Endothelial cell (in vitro differentiated cells): ENCODE data around the gene ZNF79. TPM values are rescaled to one million over a fixed set of nuclear protein-coding genes. Genes with fewer than 3 reads are reported as not detected.

Source experiments
- DNase-seq: peaks from one replicate; pipeline ENCODE4 v3.0.0; 2021; ENCODE audit warnings: low spot score
- H3K27ac Mint-ChIP-seq: one replicate; pipeline ENCODE4 v1.8.0; 2021; ENCODE audit warnings: mixed read lengths, inconsistent platforms; ENCODE audit not compliant: unreplicated experiment
- H3K27me3 Mint-ChIP-seq: one replicate; pipeline ENCODE4 v1.8.0; 2021; ENCODE audit warnings: mild to moderate bottlenecking, moderate library complexity, mixed read lengths, inconsistent platforms; ENCODE audit not compliant: unreplicated experiment
- H3K36me3 Mint-ChIP-seq: one replicate; pipeline ENCODE4 v1.8.0; 2021; ENCODE audit warnings: mild to moderate bottlenecking, low read depth, mixed read lengths, inconsistent platforms; ENCODE audit not compliant: unreplicated experiment
- H3K4me1 Mint-ChIP-seq: one replicate; pipeline ENCODE4 v1.8.0; 2021; ENCODE audit warnings: mild to moderate bottlenecking, mixed read lengths, inconsistent platforms; ENCODE audit not compliant: unreplicated experiment
- H3K4me3 Mint-ChIP-seq: one replicate; pipeline ENCODE4 v1.8.0; 2021; ENCODE audit warnings: mild to moderate bottlenecking, mixed read lengths, inconsistent platforms; ENCODE audit not compliant: unreplicated experiment
- H3K9me3 Mint-ChIP-seq: one replicate; pipeline ENCODE4 v1.8.0; 2021; ENCODE audit warnings: mixed read lengths, inconsistent platforms; ENCODE audit not compliant: unreplicated experiment
- CTCF ChIP-seq: fragments of 200-600 bp; sonication (generic); IDR thresholded peaks from one replicate; pipeline ENCODE4 v1.5.0; 2021; ENCODE audit warnings: antibody characterized with exemption; ENCODE audit not compliant: unreplicated experiment
- total RNA-seq: library from RNA; stranded (reverse); fragmentation: NEBNext Ultra II Directional; extraction: Animal tissue kit (Norgen Biotek cat#: 25700); gene quantifications from one replicate; pipeline ENCODE4 v1.2.1, GENCODE V29; 2021; ENCODE audit not compliant: unreplicated experiment

ZNF79 gene
- total RNA-seq, 1 donor from 2014 or later, result 12.6 TPM

DNA sequence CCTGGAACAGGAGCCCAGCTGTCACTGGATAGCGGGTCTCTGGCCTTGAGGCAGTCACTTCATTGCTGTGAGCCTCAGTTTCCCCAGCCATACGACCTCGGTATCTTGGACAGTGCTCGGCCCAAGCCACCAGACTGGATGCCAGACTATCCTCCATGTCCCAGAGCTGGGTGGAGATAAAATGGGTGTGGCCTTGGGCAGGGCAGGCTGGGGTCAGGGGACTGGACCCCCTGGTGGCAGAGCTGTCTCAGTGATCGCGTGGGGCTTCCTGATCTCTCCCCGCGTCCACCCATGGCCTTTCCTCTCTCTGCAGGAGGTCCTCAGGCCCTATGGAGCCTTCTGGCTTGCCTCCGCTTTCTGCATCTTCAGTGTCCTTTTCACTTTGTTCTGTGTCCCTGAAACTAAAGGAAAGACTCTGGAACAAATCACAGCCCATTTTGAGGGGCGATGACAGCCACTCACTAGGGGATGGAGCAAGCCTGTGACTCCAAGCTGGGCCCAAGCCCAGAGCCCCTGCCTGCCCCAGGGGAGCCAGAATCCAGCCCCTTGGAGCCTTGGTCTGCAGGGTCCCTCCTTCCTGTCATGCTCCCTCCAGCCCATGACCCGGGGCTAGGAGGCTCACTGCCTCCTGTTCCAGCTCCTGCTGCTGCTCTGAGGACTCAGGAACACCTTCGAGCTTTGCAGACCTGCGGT, 17.2 kb upstream of the ZNF79 start:
- TF ChIP-seq CTCF, result no peak
- H3K36me3 Mint-ChIP-seq, result peaks cover 6% of the 10 kb centered on the region
- no peak overlapping the region for H3K27ac Mint-ChIP-seq
- DNase-seq, result no peak
- H3K9me3 Mint-ChIP-seq, result no peaks in the 10 kb centered on the region
- peaks cover 6% of the 10 kb centered on the region for H3K4me1 Mint-ChIP-seq
- no peak overlapping the region for H3K4me3 Mint-ChIP-seq
- peaks cover 2% of the 10 kb centered on the region for H3K27me3 Mint-ChIP-seq

GRCh38 chr9:127407492-127407843, 16.7 kb upstream of the ZNF79 start:
- H3K27ac Mint-ChIP-seq, result no peak overlapping the region
- H3K9me3 Mint-ChIP-seq, result no peaks in the 10 kb centered on the region

DNA sequence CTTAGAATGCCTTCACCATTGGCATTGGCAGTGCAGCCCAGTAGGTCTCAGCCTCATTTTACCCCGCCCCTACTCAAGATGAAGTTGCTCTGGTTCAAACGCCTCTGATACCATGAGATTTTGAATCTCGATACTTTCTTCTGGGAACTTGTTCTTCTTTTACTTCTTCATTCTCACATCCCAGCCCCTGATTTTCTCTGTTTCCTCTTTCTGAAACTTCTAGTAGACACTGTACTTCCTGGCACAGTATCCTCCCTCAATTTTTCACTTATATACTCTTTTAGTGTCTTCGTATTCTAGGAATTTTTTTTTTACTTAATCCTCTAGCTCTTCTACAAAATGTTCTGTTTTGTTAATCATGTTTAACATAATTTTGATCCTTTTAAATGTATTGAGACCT, 13.1 kb upstream of the ZNF79 start:
- no peak for TF ChIP-seq CTCF
- H3K9me3 Mint-ChIP-seq, result no peaks in the 10 kb centered on the region
- no peak overlapping the region for H3K4me3 Mint-ChIP-seq
- peaks cover 2% of the 10 kb centered on the region for H3K27me3 Mint-ChIP-seq
- H3K36me3 Mint-ChIP-seq, result peaks cover 3% of the 10 kb centered on the region
- no peak overlapping the region for H3K27ac Mint-ChIP-seq
- peaks cover 8% of the 10 kb centered on the region for H3K4me1 Mint-ChIP-seq
- DNase-seq, result no peak

More at GRCh38 chr9:127407492-127407843, 16.7 kb upstream of the ZNF79 start:
- DNase-seq, result no peak
- H3K4me1 Mint-ChIP-seq, result peaks cover 8% of the 10 kb centered on the region
- TF ChIP-seq CTCF, result no peak
- H3K27me3 Mint-ChIP-seq, result peaks cover 2% of the 10 kb centered on the region
- H3K36me3 Mint-ChIP-seq, result peaks cover 6% of the 10 kb centered on the region
- no peak overlapping the region for H3K4me3 Mint-ChIP-seq

DNA sequence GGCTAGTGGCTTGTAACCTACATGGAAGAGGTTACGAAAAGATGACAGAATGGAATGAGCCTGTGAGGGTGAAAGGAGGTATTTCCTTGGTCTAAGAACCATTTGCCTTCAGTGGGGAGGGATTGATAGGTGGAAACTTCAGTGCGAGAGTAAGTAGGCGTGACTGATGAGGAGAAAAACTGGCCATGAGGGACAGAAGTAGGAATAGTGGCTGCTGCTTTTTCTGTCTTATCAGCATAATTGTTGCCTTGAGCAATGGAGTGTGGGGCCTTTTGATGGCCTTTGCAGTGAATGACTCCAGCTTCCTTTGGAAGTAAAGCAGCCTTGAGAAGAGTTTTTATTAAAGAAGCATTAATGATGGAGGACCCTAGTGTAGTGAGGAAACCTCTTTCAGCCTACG, 9.0 kb upstream of the ZNF79 start:
- no peaks in the 10 kb centered on the region for H3K9me3 Mint-ChIP-seq
- peaks cover 2% of the 10 kb centered on the region for H3K27me3 Mint-ChIP-seq
- TF ChIP-seq CTCF, result no peak
- no peaks in the 10 kb centered on the region for H3K36me3 Mint-ChIP-seq
- no peak overlapping the region for H3K4me3 Mint-ChIP-seq
- peaks cover 13% of the 10 kb centered on the region for H3K4me1 Mint-ChIP-seq
- no peak overlapping the region for H3K27ac Mint-ChIP-seq
- no peak for DNase-seq

DNA sequence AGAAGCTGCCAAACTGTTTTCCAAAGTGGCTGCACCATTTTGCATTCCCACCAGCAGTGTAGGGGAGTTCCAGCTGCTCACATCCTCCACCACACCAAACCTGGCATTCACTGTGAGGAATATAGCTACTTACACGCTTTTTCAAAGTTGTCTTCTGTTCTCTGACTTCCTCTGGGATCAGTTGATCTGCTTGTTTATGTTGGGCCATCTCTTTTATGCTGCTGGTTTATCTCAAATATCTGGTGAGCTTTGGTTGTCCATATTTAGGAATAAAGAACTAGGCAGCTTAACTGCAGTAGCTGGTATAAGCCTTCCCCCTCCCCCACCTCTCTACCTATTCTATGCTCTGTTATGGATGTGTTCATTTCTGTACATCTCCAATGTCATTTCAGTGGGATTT, 8.5 kb upstream of the ZNF79 start:
- no peak overlapping the region for H3K4me3 Mint-ChIP-seq
- peaks cover 13% of the 10 kb centered on the region for H3K4me1 Mint-ChIP-seq
- H3K27me3 Mint-ChIP-seq, result peaks cover 2% of the 10 kb centered on the region
- TF ChIP-seq CTCF, result no peak
- no peaks in the 10 kb centered on the region for H3K9me3 Mint-ChIP-seq
- H3K27ac Mint-ChIP-seq, result no peak overlapping the region
- H3K36me3 Mint-ChIP-seq, result no peaks in the 10 kb centered on the region
- DNase-seq, result no peak
